Heart left ventricle (tissue), 16 donors: ENCODE measurements around the gene OR4K13. TPM values are rescaled to one million over a fixed set of nuclear protein-coding genes. Genes with fewer than 3 reads are reported as not detected.

Experiments
- ATAC-seq, 4 donors: fragments of 200-7000 bp; cut with Tn5 transposase; one replicate each; pipeline ENCODE4 v1.9.1; 2020 to 2022; ENCODE audit warnings: moderate library complexity in 4 of 4, mild to moderate bottlenecking in 3 of 4, moderate number of reproducible peaks in 1 of 4
- DNase-seq, 5 donors: peaks; one replicate each; pipeline ENCODE4 v3.0.0-alpha.2; 2020
- H3K27ac ChIP-seq, 12 donors: fragments of 200-600 bp; sonication (generic) in 4 of 12; one replicate each; pipeline versions ENCODE4 v1.5.0 to v1.8.0; 2016 to 2022; ENCODE audit warnings: mild to moderate bottlenecking in 2 of 12
- H3K27me3 ChIP-seq, 9 donors: fragments of 200-600 bp; sonication (generic) in 2 of 9; one replicate each; pipeline versions ENCODE4 v1.5.1 to v1.8.0; 2016 to 2022; ENCODE audit warnings: mild to moderate bottlenecking in 3 of 9
- H3K36me3 ChIP-seq, 9 donors: fragments of 200-600 bp; sonication (generic) in 2 of 9; one replicate each; pipeline versions ENCODE4 v1.5.0 to v1.8.0; 2018 to 2022; ENCODE audit warnings: mild to moderate bottlenecking in 2 of 9
- H3K4me1 ChIP-seq, 12 donors: fragments of 200-600 bp; sonication (generic) in 4 of 12; one replicate each; pipeline versions ENCODE4 v1.5.0 to v1.8.0; 2016 to 2022; ENCODE audit warnings: mild to moderate bottlenecking in 3 of 12
- H3K4me3 ChIP-seq, 12 donors: fragments of 200-600 bp; sonication (generic) in 4 of 12; one replicate each; pipeline versions ENCODE4 v1.5.0 to v1.8.0; 2017 to 2022; ENCODE audit warnings: mild to moderate bottlenecking in 9 of 12, moderate library complexity in 4 of 12
- H3K9me3 ChIP-seq, 12 donors: fragments of 200-600 bp; sonication (generic) in 4 of 12; one replicate each; pipeline versions ENCODE4 v1.5.0 to v1.8.0; 2016 to 2022; ENCODE audit warnings: mild to moderate bottlenecking in 1 of 12
- CTCF ChIP-seq, 12 donors: fragments of 200-600 bp; sonication (generic) in 4 of 12; IDR thresholded peaks; one replicate each; pipeline versions ENCODE4 v1.5.0 to v1.8.0; 2018 to 2022; ENCODE audit warnings: antibody characterized with exemption in 12 of 12, mild to moderate bottlenecking in 5 of 12
- POLR2A ChIP-seq, 2 donors: fragments of 450-650 bp; IDR thresholded peaks; one replicate each; pipeline ENCODE4 v1.6.1; 2017; ENCODE audit warnings: antibody characterized with exemption in 2 of 2, mild to moderate bottlenecking in 2 of 2, moderate library complexity in 2 of 2
- WGBS, 4 donors: extraction: QIAGEN DNeasy Blood & Tissue Kit in 2 of 4; methylation state at CpG; one replicate each; pipeline versions ENCODE4 v1.1.5 to v1.1.7; 2013 to 2018; 5-methylcytosine and 5-hydroxymethylcytosine counted together
- intact Hi-C, 10 donors: fragments of 100-400 bp; cut with DNase I; formaldehyde crosslinking; loops; one replicate each; pipeline versions ENCODE4 v1.11.1 to v1.14.2; 2022
- long read RNA-seq, 3 donors: library from polyadenylated mRNA; unstranded; transcript quantifications; one replicate each; pipeline ENCODE4 v2.0.0, GENCODE V29; 2020 to 2021
- polyA plus RNA-seq, 2 donors: library from polyadenylated mRNA; stranded (reverse); fragments of 200-250 nt; gene quantifications; one replicate each; pipeline ENCODE4 v1.2.3, GENCODE V29; 2013
- total RNA-seq, 9 donors: library from RNA; depleted of rRNA in 2 of 9; stranded (reverse); fragments of >200 nt in 2 of 9; fragmentation: NEBNext Ultra II Directional in 3 of 9; extraction: Animal tissue kit (Norgen Biotek cat#: 25700) in 3 of 9; gene quantifications; one replicate each; pipeline versions ENCODE4 v1.1.0 to v1.2.4, GENCODE V29; 2016 to 2023
- donor health status: ischemic (EF 13 %, LVEDD 7.1; RV severe dilation, severe dysfunction).
- donor health status: healthy with polysubstance abuse.
- donor health status: DM: no; HTN: yes; CAD: no.
- donor health status: DM: no; HTN: no; CAD: no.
- donor health status: ischemic (EF 25% LVEDD 6.9; RV normal size, moderate dysfunction).
- donor health status: ischemic (EF 25% LVEDD 5.7; RV mildly dilated, moderate dysfunction).
- donor health status: healthy.
- donor health status: DM: yes; HTN: yes; CAD: no.
- donor health status: ischemic (EF 35%, LVEDD 5.7; RV mildly dilated, moderate dysfunction).
- donor health status: nonischemic (EF 11% LVEDD 7.7; RV severe dilation, severe dysfunction).
- donor health status: DM: yes; HTN: yes; CAD: no.
- donor health status: PGD.
- donor health status: ischemic (EF 29% LVEDD 5.4; RV normal size, mild dysfunction).
- donor health status: nonischemic (EF 23%, LVEDD 6.1; RV moderate dilation, normal function).

Gene OR4K13
- total RNA-seq (not detected), polyA plus RNA-seq (not detected)
- long read RNA-seq, donor 1 = 0 reads
- long read RNA-seq, donor 2 = 0 reads
- long read RNA-seq, donor 3 = 0 reads

DNA sequence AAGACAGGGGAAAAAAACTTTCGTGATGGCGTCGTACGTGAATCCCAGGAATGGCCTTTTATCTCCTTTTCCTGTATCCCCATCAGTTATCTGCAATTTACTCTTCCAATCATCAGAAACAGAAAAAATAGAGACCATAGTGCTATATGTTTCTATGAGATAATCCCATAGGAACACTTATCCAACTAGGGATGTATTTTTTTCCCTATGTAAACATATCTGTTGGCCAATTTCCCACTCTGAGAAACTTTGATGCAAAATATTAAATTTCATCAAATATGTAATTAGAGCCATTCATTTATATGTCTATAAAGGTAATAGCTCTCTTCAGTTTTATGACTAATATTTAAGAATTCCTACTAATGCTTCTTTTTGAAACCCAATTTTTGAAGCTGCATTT is at the start of gene OR4K13:
OR4K13 (minus strand) TSS at position 101 of the 400 bp plus-strand sequence. CDS start 1,280 bp downstream, outside the sequence.
- peaks cover 0 to 4% (median 0%) of the 10 kb centered on the region in 12 donors for H3K9me3 ChIP-seq
- intact Hi-C loops = no loop called here
- no peak within 1 kb of the TSS for H3K27ac ChIP-seq
- TF ChIP-seq POLR2A (IDR thresholded peaks at IDR 0.05) (no peak), CTCF (IDR thresholded peaks at IDR 0.05) (no peak)
- no peaks in the 10 kb centered on the region for H3K36me3 ChIP-seq
- ATAC-seq (no peak), DNase-seq (no peak)
- H3K4me3 ChIP-seq = no peak within 1 kb of the TSS
- no peaks in the 10 kb centered on the region for H3K27me3 ChIP-seq
- 85 to 91% (median 88%) methylated on average over 4 of the region's 4 CpGs for WGBS, 4 donors
- H3K4me1 ChIP-seq = no peaks in the 10 kb centered on the region

- H3K27me3 ChIP-seq = no peaks in the 10 kb centered on the region
- ATAC-seq = no peak
- peaks cover 0 to 4% (median 0%) of the 10 kb centered on the region in 12 donors for H3K9me3 ChIP-seq
- WGBS, 4 donors = 52 to 68% (median 64%) methylated on average over 2 of the region's 2 CpGs
- H3K27ac ChIP-seq = no peak within 1 kb of the TSS
- H3K4me3 ChIP-seq = no peak within 1 kb of the TSS
- no peaks in the 10 kb centered on the region for H3K36me3 ChIP-seq
- intact Hi-C loops = no loop called here
- H3K4me1 ChIP-seq = no peaks in the 10 kb centered on the region
- DNase-seq = no peak
- TF ChIP-seq CTCF (IDR thresholded peaks at IDR 0.05) = no peak
- TF ChIP-seq POLR2A (IDR thresholded peaks at IDR 0.05) = no peak
Observed at GRCh38 chr14:20059745-20060144, 23.9 kb upstream of the OR4K13 start, which contains the start of gene OR4L1. TSS of gene OR4L1 (plus strand) at chr14:20060045. CDS start at chr14:20060045, 0 bp downstream.

GRCh38 chr14:20048202-20048601 is 12.4 kb upstream of the OR4K13 start:
- Histone ChIP-seq H3K4me3 (no peak overlapping the region), H3K9me3 (no peaks in the 10 kb centered on the region), H3K4me1 (no peaks in the 10 kb centered on the region), H3K27ac (no peak overlapping the region), H3K36me3 (no peaks in the 10 kb centered on the region), H3K27me3 (peaks cover 0 to 4% (median 0%) of the 10 kb centered on the region in 9 donors)
- no peak for TF ChIP-seq CTCF (IDR thresholded peaks at IDR 0.05)
- TF ChIP-seq POLR2A (IDR thresholded peaks at IDR 0.05) = no peak
- ATAC-seq = no peak
- 47 to 58% (median 56%) methylated on average over 1 of the region's 1 CpG for WGBS, 4 donors
- DNase-seq = no peak
- intact Hi-C loops = no loop called here

GRCh38 chr14:20044243-20044642 is 8.4 kb upstream of the OR4K13 start:
- ATAC-seq (no peak), DNase-seq (no peak)
- Histone ChIP-seq H3K4me1 (no peaks in the 10 kb centered on the region), H3K27me3 (peaks cover 0 to 4% (median 0%) of the 10 kb centered on the region in 9 donors), H3K36me3 (no peaks in the 10 kb centered on the region), H3K4me3 (no peak overlapping the region), H3K9me3 (no peaks in the 10 kb centered on the region), H3K27ac (no peak overlapping the region)
- intact Hi-C loops = no loop called here
- WGBS, 4 donors = 56 to 63% (median 61%) methylated on average over 5 of the region's 5 CpGs
- TF ChIP-seq POLR2A (IDR thresholded peaks at IDR 0.05) (no peak), CTCF (IDR thresholded peaks at IDR 0.05) (no peak)
